H1 (cell line): Measurements from ENCODE around the gene IL17D. TPM values are rescaled to one million over a fixed set of nuclear protein-coding genes. Genes with fewer than 3 reads are reported as not detected.

Source experiments
- CHD1 ChIP-seq: IDR thresholded peaks from 2 replicates; pipeline ENCODE4 v1.6.1; 2012; ENCODE audit warnings: low read depth, low read length, improper control_type of control experiment
- CHD2 ChIP-seq: IDR thresholded peaks from 2 replicates; pipeline ENCODE4 v1.6.1; 2012; ENCODE audit warnings: low read length, improper control_type of control experiment
- CREB1 ChIP-seq: IDR thresholded peaks from 2 replicates; pipeline ENCODE4 v1.6.1; 2012; ENCODE audit warnings: inconsistent platforms
- PHF8 ChIP-seq: fragments of 200-600 bp; sonication (generic); conservative IDR thresholded peaks from 2 replicates; pipeline ENCODE4 v1.7.1; 2012; ENCODE audit warnings: low read depth, mild to moderate bottlenecking, inconsistent platforms, low read length, moderate library complexity
- RAD21 ChIP-seq, 2 experiments: IDR thresholded peaks in 1 of 2; conservative IDR thresholded peaks in 1 of 2; 2 replicates each; pipeline ENCODE4 v1.6.1; 2011; ENCODE audit warnings: low read depth in 2 of 2, low read length in 2 of 2, improper control_type of control experiment in 1 of 2, inconsistent platforms in 1 of 2, mild to moderate bottlenecking in 1 of 2, moderate library complexity in 1 of 2
- TEAD4 ChIP-seq: IDR thresholded peaks from 2 replicates; pipeline ENCODE4 v1.6.1; 2012; ENCODE audit warnings: low read depth, low read length, inconsistent platforms, mixed read lengths
- polyA plus RNA-seq, 7 experiments: library from polyadenylated mRNA; depleted of rRNA in 3 of 7; stranded (reverse) in 5 of 7; unstranded in 2 of 7; fragments of >200 nt in 5 of 7; fragments of 200-250 nt in 2 of 7; gene quantifications; 1 replicate in 5 of 7; 2 replicates in 1 of 7; 4 replicates in 1 of 7; pipeline versions ENCODE4 v1.2.1 to v1.2.3, GENCODE V29; 2011 to 2013; ENCODE audit warnings: missing spikeins in 2 of 7, mixed read lengths in 2 of 7
- total RNA-seq: library from RNA; stranded (reverse); fragmentation: NEBNext Ultra II Directional; extraction: Animal tissue kit (Norgen Biotek cat#: 25700); gene quantifications from 2 replicates; pipeline ENCODE4 v1.2.1, GENCODE V29; 2021
- TF ChIP-seq, protein P1 (sequence below): IDR thresholded peaks from 2 replicates; pipeline ENCODE4 v1.6.1; 2011; ENCODE audit warnings: low read length, improper control_type of control experiment

The IL17D gene
- total and polyA plus RNA-seq, 2 of the 8 experiments (the other 6 are each of a cell fraction or from before 2014, with no cell fraction given): 0.56 to 0.59 TPM

DNA sequence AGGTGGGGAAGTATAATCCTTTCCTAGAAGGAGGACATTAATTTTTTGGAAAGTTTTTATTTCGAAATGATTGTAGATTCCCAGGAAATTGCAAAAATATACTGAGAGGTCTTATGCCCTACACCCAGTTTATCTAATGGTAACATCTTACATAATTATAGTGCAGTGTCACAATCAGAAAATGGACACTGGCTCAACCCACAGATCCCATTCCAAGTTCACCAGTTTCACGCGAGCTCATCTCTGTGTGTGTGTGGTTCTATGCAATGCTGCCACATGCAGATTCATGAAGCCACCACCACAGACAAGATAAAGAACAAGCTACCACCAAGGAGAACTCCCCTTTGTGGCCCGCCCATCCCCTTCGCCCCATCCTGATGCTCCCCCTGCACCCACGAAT lies 24.4 kb downstream of the IL17D start (continued):
- TF ChIP-seq PHF8 (no peak), CREB1 (no peak), CHD2 (no peak), RAD21 (IDR thresholded peaks at IDR 0.05 in 1 of 2, conservative IDR thresholded peaks at IDR 0.05 in 1 of 2; ENCODE audit: low read depth in 2 of 2, low read length in 2 of 2) (no peak), TEAD4 (no peak), CHD1 (no peak)
- TF ChIP-seq, protein P1, sequence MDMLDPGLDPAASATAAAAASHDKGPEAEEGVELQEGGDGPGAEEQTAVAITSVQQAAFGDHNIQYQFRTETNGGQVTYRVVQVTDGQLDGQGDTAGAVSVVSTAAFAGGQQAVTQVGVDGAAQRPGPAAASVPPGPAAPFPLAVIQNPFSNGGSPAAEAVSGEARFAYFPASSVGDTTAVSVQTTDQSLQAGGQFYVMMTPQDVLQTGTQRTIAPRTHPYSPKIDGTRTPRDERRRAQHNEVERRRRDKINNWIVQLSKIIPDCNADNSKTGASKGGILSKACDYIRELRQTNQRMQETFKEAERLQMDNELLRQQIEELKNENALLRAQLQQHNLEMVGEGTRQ: no peak
- TF ChIP-seq, all 59 proteins: peak for 0
